Measurements from ENCODE around the gene ASPG. TPM values are rescaled to one million over a fixed set of nuclear protein-coding genes. Genes with fewer than 3 reads are reported as not detected.

The ASPG gene
- total RNA-seq, 1 experiment from 2014 or later = 3.4 TPM

- no peak for TF ChIP-seq TEAD4 (CRISPR knock-in tag; IDR thresholded peaks at IDR 0.05)
- no peak for TF ChIP-seq CBFB (CRISPR knock-in tag; IDR thresholded peaks at IDR 0.05; ENCODE audit: low read depth)
Observed at GRCh38 chr14:104094709-104095425, 9.4 kb downstream of the ASPG start (continued).

DNA sequence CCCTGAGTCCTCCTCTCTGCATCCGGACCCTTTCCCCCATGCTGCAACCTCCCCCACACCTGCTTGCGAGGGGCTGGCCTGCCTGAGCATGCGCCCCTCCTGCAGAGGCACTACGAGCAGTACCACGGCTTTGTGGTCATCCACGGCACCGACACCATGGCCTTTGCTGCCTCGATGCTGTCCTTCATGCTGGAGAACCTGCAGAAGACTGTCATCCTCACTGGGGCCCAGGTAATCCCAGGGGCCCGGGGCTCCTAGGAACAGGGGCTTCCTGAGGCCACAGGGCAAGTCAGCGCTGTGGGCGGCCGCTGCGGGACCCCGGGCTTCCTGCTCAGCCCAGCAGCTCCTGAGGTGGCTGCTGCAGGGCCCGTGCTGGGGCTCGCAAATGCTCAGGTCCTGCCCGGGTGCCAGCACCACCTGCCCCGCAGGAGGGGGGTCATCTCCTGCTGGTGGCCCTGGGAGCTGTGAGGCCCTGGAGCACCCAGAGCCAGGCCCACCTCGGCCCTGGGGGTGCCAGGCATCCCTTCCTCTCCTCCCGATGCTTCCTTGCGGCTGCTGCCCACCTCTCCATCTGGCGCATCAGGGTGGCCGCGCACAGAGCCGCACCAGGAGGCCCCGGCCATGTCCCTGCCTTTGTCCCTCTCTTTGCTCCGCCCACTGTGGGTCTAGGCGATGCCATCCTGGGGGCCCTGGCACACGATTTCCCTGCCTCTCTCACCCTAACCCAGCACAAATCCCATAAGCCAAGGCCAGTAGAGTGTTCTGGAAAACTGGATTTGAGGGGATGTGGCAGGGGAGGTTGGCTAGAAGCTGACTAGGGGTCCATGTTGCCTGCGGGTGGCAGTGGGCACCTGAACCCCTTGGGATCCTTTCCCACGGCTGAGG, 10.2 kb downstream of the ASPG start:
- no peak overlapping the region for H3K4me3 Mint-ChIP-seq
- TF ChIP-seq NFE2L1 (CRISPR knock-in tag; IDR thresholded peaks at IDR 0.05) = no peak
- TF ChIP-seq, protein P1, sequence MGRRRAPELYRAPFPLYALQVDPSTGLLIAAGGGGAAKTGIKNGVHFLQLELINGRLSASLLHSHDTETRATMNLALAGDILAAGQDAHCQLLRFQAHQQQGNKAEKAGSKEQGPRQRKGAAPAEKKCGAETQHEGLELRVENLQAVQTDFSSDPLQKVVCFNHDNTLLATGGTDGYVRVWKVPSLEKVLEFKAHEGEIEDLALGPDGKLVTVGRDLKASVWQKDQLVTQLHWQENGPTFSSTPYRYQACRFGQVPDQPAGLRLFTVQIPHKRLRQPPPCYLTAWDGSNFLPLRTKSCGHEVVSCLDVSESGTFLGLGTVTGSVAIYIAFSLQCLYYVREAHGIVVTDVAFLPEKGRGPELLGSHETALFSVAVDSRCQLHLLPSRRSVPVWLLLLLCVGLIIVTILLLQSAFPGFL (CRISPR knock-in tag; IDR thresholded peaks at IDR 0.05; ENCODE audit: borderline replicate concordance) = no peak
- no peak for TF ChIP-seq HMGA2 (CRISPR knock-in tag; IDR thresholded peaks at IDR 0.05)
- TF ChIP-seq, protein P2, sequence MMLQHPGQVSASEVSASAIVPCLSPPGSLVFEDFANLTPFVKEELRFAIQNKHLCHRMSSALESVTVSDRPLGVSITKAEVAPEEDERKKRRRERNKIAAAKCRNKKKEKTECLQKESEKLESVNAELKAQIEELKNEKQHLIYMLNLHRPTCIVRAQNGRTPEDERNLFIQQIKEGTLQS (CRISPR knock-in tag; conservative IDR thresholded peaks at IDR 0.05) = no peak
- TF ChIP-seq, protein P3, sequence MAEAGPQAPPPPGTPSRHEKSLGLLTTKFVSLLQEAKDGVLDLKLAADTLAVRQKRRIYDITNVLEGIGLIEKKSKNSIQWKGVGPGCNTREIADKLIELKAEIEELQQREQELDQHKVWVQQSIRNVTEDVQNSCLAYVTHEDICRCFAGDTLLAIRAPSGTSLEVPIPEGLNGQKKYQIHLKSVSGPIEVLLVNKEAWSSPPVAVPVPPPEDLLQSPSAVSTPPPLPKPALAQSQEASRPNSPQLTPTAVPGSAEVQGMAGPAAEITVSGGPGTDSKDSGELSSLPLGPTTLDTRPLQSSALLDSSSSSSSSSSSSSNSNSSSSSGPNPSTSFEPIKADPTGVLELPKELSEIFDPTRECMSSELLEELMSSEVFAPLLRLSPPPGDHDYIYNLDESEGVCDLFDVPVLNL (CRISPR knock-in tag; IDR thresholded peaks at IDR 0.05; ENCODE audit: borderline replicate concordance, low read depth) = no peak
- no peak for TF ChIP-seq ZNF219 (CRISPR knock-in tag; IDR thresholded peaks at IDR 0.05; ENCODE audit: borderline replicate concordance)
- no peak for TF ChIP-seq ZBTB21 (CRISPR knock-in tag; IDR thresholded peaks at IDR 0.05; ENCODE audit: borderline replicate concordance)
- no peak for TF ChIP-seq ESRRA (CRISPR knock-in tag; IDR thresholded peaks at IDR 0.05; ENCODE audit: borderline replicate concordance)
- TF ChIP-seq NR1H2 (CRISPR knock-in tag; IDR thresholded peaks at IDR 0.05) = no peak
- no peak for TF ChIP-seq ZMAT4 (CRISPR knock-in tag; IDR thresholded peaks at IDR 0.05)
- TF ChIP-seq FOXJ3 (CRISPR knock-in tag; IDR thresholded peaks at IDR 0.05; ENCODE audit: borderline replicate concordance) = no peak
- TF ChIP-seq FOXP4 (CRISPR knock-in tag; IDR thresholded peaks at IDR 0.05) = no peak
- no peak for TF ChIP-seq E2F5 (CRISPR knock-in tag; IDR thresholded peaks at IDR 0.05)
- TF ChIP-seq, protein P4, sequence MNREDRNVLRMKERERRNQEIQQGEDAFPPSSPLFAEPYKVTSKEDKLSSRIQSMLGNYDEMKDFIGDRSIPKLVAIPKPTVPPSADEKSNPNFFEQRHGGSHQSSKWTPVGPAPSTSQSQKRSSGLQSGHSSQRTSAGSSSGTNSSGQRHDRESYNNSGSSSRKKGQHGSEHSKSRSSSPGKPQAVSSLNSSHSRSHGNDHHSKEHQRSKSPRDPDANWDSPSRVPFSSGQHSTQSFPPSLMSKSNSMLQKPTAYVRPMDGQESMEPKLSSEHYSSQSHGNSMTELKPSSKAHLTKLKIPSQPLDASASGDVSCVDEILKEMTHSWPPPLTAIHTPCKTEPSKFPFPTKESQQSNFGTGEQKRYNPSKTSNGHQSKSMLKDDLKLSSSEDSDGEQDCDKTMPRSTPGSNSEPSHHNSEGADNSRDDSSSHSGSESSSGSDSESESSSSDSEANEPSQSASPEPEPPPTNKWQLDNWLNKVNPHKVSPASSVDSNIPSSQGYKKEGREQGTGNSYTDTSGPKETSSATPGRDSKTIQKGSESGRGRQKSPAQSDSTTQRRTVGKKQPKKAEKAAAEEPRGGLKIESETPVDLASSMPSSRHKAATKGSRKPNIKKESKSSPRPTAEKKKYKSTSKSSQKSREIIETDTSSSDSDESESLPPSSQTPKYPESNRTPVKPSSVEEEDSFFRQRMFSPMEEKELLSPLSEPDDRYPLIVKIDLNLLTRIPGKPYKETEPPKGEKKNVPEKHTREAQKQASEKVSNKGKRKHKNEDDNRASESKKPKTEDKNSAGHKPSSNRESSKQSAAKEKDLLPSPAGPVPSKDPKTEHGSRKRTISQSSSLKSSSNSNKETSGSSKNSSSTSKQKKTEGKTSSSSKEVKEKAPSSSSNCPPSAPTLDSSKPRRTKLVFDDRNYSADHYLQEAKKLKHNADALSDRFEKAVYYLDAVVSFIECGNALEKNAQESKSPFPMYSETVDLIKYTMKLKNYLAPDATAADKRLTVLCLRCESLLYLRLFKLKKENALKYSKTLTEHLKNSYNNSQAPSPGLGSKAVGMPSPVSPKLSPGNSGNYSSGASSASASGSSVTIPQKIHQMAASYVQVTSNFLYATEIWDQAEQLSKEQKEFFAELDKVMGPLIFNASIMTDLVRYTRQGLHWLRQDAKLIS (CRISPR knock-in tag; IDR thresholded peaks at IDR 0.05; ENCODE audit: borderline replicate concordance) = no peak
- peaks cover 5% of the 10 kb centered on the region for H3K4me1 Mint-ChIP-seq
- H3K36me3 Mint-ChIP-seq = no peaks in the 10 kb centered on the region
- ChIA-PET CTCF (interaction anchor here (0.9 to 5.9 kb wide), 7 partner anchors 10 to 82 kb away, joined by 3 to 52 read pairs (median 13); partner anchors contain the start of gene ASPG), POLR2A (no interaction called here)
- no peak for ATAC-seq
- H3K9me3 Mint-ChIP-seq = no peaks in the 10 kb centered on the region
- no peak for DNase-seq (ENCODE audit: low spot score)
- no peak overlapping the region for H3K27ac Mint-ChIP-seq
- no peaks in the 10 kb centered on the region for H3K27me3 Mint-ChIP-seq (ENCODE audit: low read depth)
